Muscle of leg (tissue), 11 donors: ENCODE results near the gene USP6NL. TPM values are rescaled to one million over a fixed set of nuclear protein-coding genes. Genes with fewer than 3 reads are reported as not detected.

Experiments
- DNase-seq: peaks from one replicate; pipeline ENCODE4 v3.0.0; 2013
- H3K27ac ChIP-seq: one replicate; pipeline ENCODE4 v1.5.1; 2013; ENCODE audit warnings: mild to moderate bottlenecking, low read length, control low read depth
- H3K27me3 ChIP-seq: one replicate; pipeline ENCODE4 v1.6.1; 2013; ENCODE audit warnings: low read length; ENCODE audit not compliant: control insufficient read depth, insufficient read depth
- H3K36me3 ChIP-seq: one replicate; pipeline ENCODE4 v1.6.1; 2013; ENCODE audit warnings: low read length; ENCODE audit not compliant: control insufficient read depth, insufficient read depth
- H3K4me1 ChIP-seq: one replicate; pipeline ENCODE4 v1.6.1; 2013; ENCODE audit warnings: low read length; ENCODE audit not compliant: control insufficient read depth, insufficient read depth
- H3K4me3 ChIP-seq: one replicate; pipeline ENCODE4 v1.5.1; 2013; ENCODE audit warnings: low read length, control low read depth
- H3K9me3 ChIP-seq: replicated peaks from 2 replicates; pipeline ENCODE4 v1.6.1; 2013; ENCODE audit warnings: low read depth, low read length; ENCODE audit not compliant: control insufficient read depth
- WGBS: methylation state at CpG from one replicate; pipeline ENCODE4 v1.1.5; 2013; ENCODE audit warnings: missing lambda C conversion rate; ENCODE audit not compliant: insufficient coverage; 5-methylcytosine and 5-hydroxymethylcytosine counted together
- polyA plus RNA-seq, 8 donors: library from polyadenylated mRNA; unstranded; fragments of 120-200 nt; gene quantifications; one replicate each; pipeline versions ENCODE4 v1.2.1 to v1.2.3, GENCODE V29; 2013; ENCODE audit warnings: inconsistent platforms in 1 of 8, low replicate concordance in 1 of 8; ENCODE audit not compliant: insufficient read length in 8 of 8, insufficient read depth in 1 of 8
- total RNA-seq: library from RNA; stranded (reverse); fragments of 120-200 nt; gene quantifications from one replicate; pipeline ENCODE4 v1.2.4, GENCODE V29; 2013

Gene USP6NL
- total and polyA plus RNA-seq, 9 donors = 7.3 to 12.0 (median 8.7) TPM

- H3K27me3 ChIP-seq = no peaks in the 10 kb centered on the region
- H3K27ac ChIP-seq = no peak overlapping the region
- no CpG with 5 or more reads among the region's 2 CpGs for WGBS
- no peaks in the 10 kb centered on the region for H3K9me3 ChIP-seq
- no peaks in the 10 kb centered on the region for H3K36me3 ChIP-seq
- DNase-seq = no peak
- no peaks in the 10 kb centered on the region for H3K4me1 ChIP-seq
- no peak overlapping the region for H3K4me3 ChIP-seq
Measured at GRCh38 chr10:11539191-11539868, 72.1 kb downstream of the USP6NL start.

DNA sequence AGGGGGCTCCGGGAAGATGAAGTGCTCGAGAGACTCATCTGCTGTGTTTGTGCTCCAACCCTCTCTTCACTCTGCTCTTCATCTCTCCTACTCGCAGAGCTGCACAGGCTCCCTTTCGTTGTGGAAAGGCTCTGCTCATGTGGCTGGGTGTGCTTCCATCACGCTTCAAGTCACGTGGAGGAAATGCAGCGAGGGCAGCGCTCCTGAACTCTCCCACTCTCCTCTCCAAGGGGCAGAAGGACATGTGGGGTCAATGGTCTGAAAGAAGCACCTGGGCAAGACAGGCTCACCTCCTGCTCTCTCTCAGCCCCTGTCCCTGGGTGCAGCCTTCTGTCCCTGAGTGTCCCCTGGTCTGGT lies 72.6 kb downstream of the USP6NL start:
- Histone ChIP-seq H3K36me3 (no peaks in the 10 kb centered on the region), H3K27me3 (no peaks in the 10 kb centered on the region), H3K4me1 (no peaks in the 10 kb centered on the region), H3K4me3 (no peak overlapping the region), H3K27ac (no peak overlapping the region), H3K9me3 (no peaks in the 10 kb centered on the region)
- 77% methylated on average over 3 of the region's 8 CpGs for WGBS
- no peak for DNase-seq

DNA sequence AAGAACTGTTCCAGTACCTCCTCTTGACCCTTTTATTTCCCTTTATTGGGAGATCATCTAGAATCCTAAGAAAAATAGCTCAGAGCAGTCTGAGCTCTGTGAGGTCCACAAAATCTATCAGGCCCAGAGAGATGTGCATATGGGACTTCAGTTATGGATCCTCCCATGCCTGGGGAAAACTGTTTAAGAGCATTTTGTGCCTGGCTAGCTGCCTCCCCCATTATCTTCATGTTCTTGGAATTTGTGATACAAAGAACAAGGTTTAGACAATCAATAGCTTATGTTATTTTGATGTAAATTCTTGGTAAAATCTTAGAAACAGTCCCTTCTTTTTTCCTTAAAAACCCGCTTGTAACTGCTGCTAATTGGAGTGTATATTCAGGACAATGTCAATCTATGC lies 75.2 kb downstream of the USP6NL start:
- DNase-seq = no peak
- Histone ChIP-seq H3K4me3 (no peak overlapping the region), H3K4me1 (no peaks in the 10 kb centered on the region), H3K9me3 (no peaks in the 10 kb centered on the region), H3K27me3 (no peaks in the 10 kb centered on the region), H3K36me3 (no peaks in the 10 kb centered on the region), H3K27ac (no peak overlapping the region)
- no CpG with 5 or more reads among the region's 1 CpG for WGBS

GRCh38 chr10:11535346-11535959 lies 76.0 kb downstream of the USP6NL start:
- DNase-seq = no peak
- Histone ChIP-seq H3K4me3 (no peak overlapping the region), H3K27me3 (no peaks in the 10 kb centered on the region), H3K4me1 (no peaks in the 10 kb centered on the region), H3K27ac (no peak overlapping the region), H3K36me3 (no peaks in the 10 kb centered on the region), H3K9me3 (no peaks in the 10 kb centered on the region)
- no CpG with 5 or more reads among the region's 5 CpGs for WGBS

- H3K36me3 ChIP-seq = no peaks in the 10 kb centered on the region
- H3K27me3 ChIP-seq = no peaks in the 10 kb centered on the region
- H3K4me3 ChIP-seq = no peak overlapping the region
- DNase-seq = no peak
- no peak overlapping the region for H3K27ac ChIP-seq
- H3K4me1 ChIP-seq = no peaks in the 10 kb centered on the region
- no peaks in the 10 kb centered on the region for H3K9me3 ChIP-seq
Measured at GRCh38 chr10:11533328-11533781, 78.1 kb downstream of the USP6NL start.

DNA sequence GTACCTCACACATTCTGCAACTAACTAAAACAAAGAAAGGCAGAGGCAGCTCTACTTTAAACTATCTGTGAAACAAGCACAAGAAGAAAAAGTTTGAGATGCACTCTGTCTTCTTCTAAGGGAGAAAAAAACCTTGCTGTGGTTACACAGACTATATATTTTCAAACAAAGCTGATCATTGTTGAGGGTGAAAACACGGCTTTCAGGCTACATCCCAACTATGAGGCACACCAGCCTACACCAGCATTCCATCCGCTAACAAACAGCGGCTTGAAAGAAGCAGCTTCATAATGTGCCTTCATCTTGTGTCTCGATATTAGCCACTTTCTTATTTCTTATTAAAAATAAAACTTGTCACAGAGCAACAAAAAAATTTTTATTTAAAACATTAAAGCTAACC lies 79.1 kb downstream of the USP6NL start:
- H3K9me3 ChIP-seq = no peaks in the 10 kb centered on the region
- H3K27ac ChIP-seq = no peak overlapping the region
- no peak overlapping the region for H3K4me3 ChIP-seq
- H3K36me3 ChIP-seq = no peaks in the 10 kb centered on the region
- no CpG with 5 or more reads among the region's 4 CpGs for WGBS
- no peaks in the 10 kb centered on the region for H3K27me3 ChIP-seq
- H3K4me1 ChIP-seq = no peaks in the 10 kb centered on the region
- DNase-seq = no peak

GRCh38 chr10:11530806-11531205 lies 80.6 kb downstream of the USP6NL start:
- WGBS = no CpG with 5 or more reads among the region's 5 CpGs

DNA sequence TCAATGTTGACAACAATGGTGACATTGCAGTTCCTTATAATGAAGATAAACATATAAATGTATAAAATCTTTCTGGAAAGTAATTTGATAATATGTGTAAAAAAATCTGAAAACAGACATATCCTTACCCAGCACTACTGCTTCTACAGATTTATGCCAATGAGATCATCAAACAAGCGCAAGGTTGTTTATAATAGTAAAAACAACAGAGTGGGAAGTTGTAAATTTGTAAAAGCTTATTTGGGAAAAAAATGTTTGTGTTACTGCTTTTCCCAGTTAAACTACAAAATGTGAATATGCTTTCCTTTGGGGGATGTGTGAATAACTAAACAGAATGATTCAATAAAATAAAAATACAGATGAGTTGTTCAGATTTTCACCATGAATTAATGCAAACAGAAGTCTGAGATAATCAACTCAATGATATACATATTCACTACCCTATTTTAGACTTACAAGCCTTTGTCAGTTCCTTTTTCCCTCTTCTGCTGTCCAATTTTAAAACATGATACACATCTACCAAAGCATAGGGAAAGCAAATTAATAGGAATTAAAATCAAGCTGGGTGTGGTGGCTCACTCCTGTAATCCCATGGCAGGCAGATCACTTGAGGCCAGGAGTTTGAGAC lies 82.1 kb downstream of the USP6NL start:
- no CpG with 5 or more reads among the region's 1 CpG for WGBS
- H3K4me1 ChIP-seq = no peaks in the 10 kb centered on the region
- H3K9me3 ChIP-seq = no peaks in the 10 kb centered on the region
- H3K27me3 ChIP-seq = no peaks in the 10 kb centered on the region
- H3K4me3 ChIP-seq = no peak overlapping the region
- DNase-seq = no peak
- no peaks in the 10 kb centered on the region for H3K36me3 ChIP-seq
- no peak overlapping the region for H3K27ac ChIP-seq

More at GRCh38 chr10:11530806-11531205, 80.6 kb downstream of the USP6NL start:
- Histone ChIP-seq H3K9me3 (no peaks in the 10 kb centered on the region), H3K36me3 (no peaks in the 10 kb centered on the region), H3K4me1 (no peaks in the 10 kb centered on the region), H3K4me3 (no peak overlapping the region), H3K27me3 (no peaks in the 10 kb centered on the region), H3K27ac (no peak overlapping the region)
- DNase-seq = no peak

- Histone ChIP-seq H3K9me3 (no peaks in the 10 kb centered on the region), H3K4me1 (no peaks in the 10 kb centered on the region), H3K27ac (no peak overlapping the region), H3K4me3 (no peak overlapping the region), H3K36me3 (no peaks in the 10 kb centered on the region), H3K27me3 (no peaks in the 10 kb centered on the region)
- WGBS = no CpG with 5 or more reads among the region's 3 CpGs
- no peak for DNase-seq
Measured at GRCh38 chr10:11528286-11528685, 83.2 kb downstream of the USP6NL start.

GRCh38 chr10:11527691-11528255 lies 83.7 kb downstream of the USP6NL start:
- Histone ChIP-seq H3K27me3 (no peaks in the 10 kb centered on the region), H3K27ac (no peak overlapping the region), H3K4me1 (no peaks in the 10 kb centered on the region), H3K4me3 (no peak overlapping the region), H3K36me3 (no peaks in the 10 kb centered on the region), H3K9me3 (no peaks in the 10 kb centered on the region)
- DNase-seq = no peak
- WGBS = no CpG with 5 or more reads among the region's 4 CpGs
